ENCODE results near the gene TCF7L2.

The TCF7L2 gene

DNA sequence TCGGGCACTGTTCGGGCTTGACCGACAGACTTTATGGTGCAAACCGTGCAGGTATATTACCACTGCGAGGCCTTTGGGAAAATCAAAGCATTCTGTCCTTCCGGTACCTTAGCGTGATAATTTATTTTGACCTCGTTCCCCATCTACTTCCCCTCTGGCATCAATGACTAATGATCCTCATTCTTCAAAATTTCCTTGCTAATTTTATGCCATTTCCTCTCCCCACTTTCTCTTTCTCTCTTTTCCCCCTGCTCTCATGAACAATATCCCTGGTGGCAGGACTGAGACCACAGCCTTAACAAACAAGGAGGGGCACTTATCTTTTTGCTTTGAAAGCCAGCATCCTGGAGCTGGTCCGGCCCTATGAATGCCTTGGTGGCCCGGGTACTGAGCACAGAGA, 210.6 kb downstream of the TCF7L2 start:
- no peaks in the 10 kb centered on the region for H3K79me1 ChIP-seq (ENCODE audit: low read length)
- no peak overlapping the region for H3K18ac ChIP-seq (ENCODE audit: low read length)
- no peak overlapping the region for H3K4me3 ChIP-seq (ENCODE audit: low read depth, low read length)
- H4K91ac ChIP-seq (ENCODE audit: low read depth, low read length), result no peak overlapping the region
- no peak overlapping the region for H3K4me2 ChIP-seq (ENCODE audit: low read length)
- no peaks in the 10 kb centered on the region for H3K79me2 ChIP-seq (ENCODE audit: control insufficient read depth, insufficient read depth, low read length, poor library complexity)
- H3K14ac ChIP-seq (ENCODE audit: low read length), result no peak overlapping the region
- H3K4ac ChIP-seq (ENCODE audit: low read depth, low read length), result no peak overlapping the region
- no peak overlapping the region for H4K12ac ChIP-seq (ENCODE audit: low read depth, low read length)
- H2AFZ ChIP-seq (ENCODE audit: insufficient read depth, low read length, poor library complexity), result no peak overlapping the region
- H4K8ac ChIP-seq (ENCODE audit: low read depth, low read length), result no peak overlapping the region
- no CpG with 5 or more reads among the region's 10 CpGs for WGBS (ENCODE audit: extremely low coverage, insufficient coverage, insufficient read length)
- no peak overlapping the region for H3K23ac ChIP-seq (ENCODE audit: low read length)
- no peak overlapping the region for H2AK5ac ChIP-seq (ENCODE audit: low read length)
- no peaks in the 10 kb centered on the region for H3K9me3 ChIP-seq (ENCODE audit: insufficient read depth, low read depth, low read length)
- peaks cover 33 to 46% of the 10 kb centered on the region in 2 experiments for H3K36me3 ChIP-seq (ENCODE audit: control insufficient read depth in 1 of 2, insufficient read depth in 2 of 2, low read length in 2 of 2)
- H2BK5ac ChIP-seq (ENCODE audit: low read depth, low read length, poor library complexity), result no peak overlapping the region
- no peaks in the 10 kb centered on the region for H3K27me3 ChIP-seq (ENCODE audit: insufficient read depth, low read length)
- H3K4me1 ChIP-seq (ENCODE audit: control insufficient read depth in 1 of 2, insufficient read depth in 2 of 2, low read length in 2 of 2), result peaks cover 0 to 2% of the 10 kb centered on the region in 2 experiments
- H2BK12ac ChIP-seq (ENCODE audit: low read length), result no peak overlapping the region
- H2BK120ac ChIP-seq (ENCODE audit: insufficient read depth, low read length, poor library complexity), result no peak overlapping the region
- H3K27ac ChIP-seq (ENCODE audit: low read depth, low read length), result no peak overlapping the region
- no peak for DNase-seq
- H3K9ac ChIP-seq (ENCODE audit: low read length), result no peak overlapping the region

DNA sequence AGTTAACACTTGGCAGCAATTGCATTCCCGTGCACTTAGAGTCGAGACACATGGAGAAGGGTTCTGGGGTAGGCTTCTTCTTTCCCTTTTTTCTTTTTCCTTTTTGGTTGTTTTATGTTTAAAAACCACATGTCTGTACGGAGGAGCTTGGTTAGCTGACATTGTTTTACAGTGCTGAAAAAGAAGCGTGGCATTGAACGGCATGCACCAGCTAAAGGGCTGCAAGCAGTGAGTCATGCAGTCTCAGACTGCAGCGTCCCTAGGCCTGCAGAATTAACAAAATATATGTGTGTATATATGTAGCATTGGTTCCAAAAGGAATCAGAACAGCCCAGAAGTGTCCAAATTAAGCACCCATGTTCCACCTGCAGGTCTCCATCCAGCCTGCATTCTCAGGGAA, 211.0 kb downstream of the TCF7L2 start:
- no peaks in the 10 kb centered on the region for H3K9me3 ChIP-seq (ENCODE audit: insufficient read depth, low read depth, low read length)
- H3K36me3 ChIP-seq (ENCODE audit: control insufficient read depth in 1 of 2, insufficient read depth in 2 of 2, low read length in 2 of 2), result peaks cover 32 to 45% of the 10 kb centered on the region in 2 experiments
- H2BK120ac ChIP-seq (ENCODE audit: insufficient read depth, low read length, poor library complexity), result no peak overlapping the region
- H3K79me2 ChIP-seq (ENCODE audit: control insufficient read depth, insufficient read depth, low read length, poor library complexity), result no peaks in the 10 kb centered on the region
- H4K91ac ChIP-seq (ENCODE audit: low read depth, low read length), result no peak overlapping the region
- no peak overlapping the region for H4K8ac ChIP-seq (ENCODE audit: low read depth, low read length)
- H3K27me3 ChIP-seq (ENCODE audit: insufficient read depth, low read length), result no peaks in the 10 kb centered on the region
- no peak overlapping the region for H3K4me2 ChIP-seq (ENCODE audit: low read length)
- no peak overlapping the region for H3K4ac ChIP-seq (ENCODE audit: low read depth, low read length)
- H3K9ac ChIP-seq (ENCODE audit: low read length), result no peak overlapping the region
- no peak for DNase-seq
- no CpG with 5 or more reads among the region's 6 CpGs for WGBS (ENCODE audit: extremely low coverage, insufficient coverage, insufficient read length)
- H4K12ac ChIP-seq (ENCODE audit: low read depth, low read length), result no peak overlapping the region
- no peak overlapping the region for H3K27ac ChIP-seq (ENCODE audit: low read depth, low read length)
- no peak overlapping the region for H2AFZ ChIP-seq (ENCODE audit: insufficient read depth, low read length, poor library complexity)
- no peak overlapping the region for H3K18ac ChIP-seq (ENCODE audit: low read length)
- H2BK5ac ChIP-seq (ENCODE audit: low read depth, low read length, poor library complexity), result no peak overlapping the region
- H3K4me3 ChIP-seq (ENCODE audit: low read depth, low read length), result no peak overlapping the region
- H2AK5ac ChIP-seq (ENCODE audit: low read length), result no peak overlapping the region
- H3K4me1 ChIP-seq (ENCODE audit: control insufficient read depth in 1 of 2, insufficient read depth in 2 of 2, low read length in 2 of 2), result peaks cover 0 to 2% of the 10 kb centered on the region in 2 experiments
- no peak overlapping the region for H3K23ac ChIP-seq (ENCODE audit: low read length)
- H3K14ac ChIP-seq (ENCODE audit: low read length), result no peak overlapping the region
- H3K79me1 ChIP-seq (ENCODE audit: low read length), result no peaks in the 10 kb centered on the region
- no peak overlapping the region for H2BK12ac ChIP-seq (ENCODE audit: low read length)

DNA sequence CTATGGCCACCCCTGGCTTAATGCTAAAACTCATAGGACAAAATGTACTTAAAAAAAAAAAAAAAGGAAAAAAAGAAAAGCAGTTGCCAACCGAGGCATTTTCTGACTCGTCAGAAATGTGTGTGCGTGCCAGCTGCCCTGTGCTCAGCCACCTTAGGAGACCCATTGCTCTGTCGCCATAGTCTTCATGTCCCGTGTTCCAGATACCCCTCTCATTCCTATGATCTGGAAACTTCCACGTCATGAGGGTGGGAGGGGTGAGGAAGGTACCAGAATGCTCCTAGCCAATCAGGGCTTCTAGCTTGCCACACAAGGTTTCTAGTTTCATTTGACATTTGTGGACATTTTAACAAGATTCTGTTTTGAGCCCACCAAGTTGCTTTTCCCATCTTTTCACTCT, 212.9 kb downstream of the TCF7L2 start:
- H2AK5ac ChIP-seq (ENCODE audit: low read length), result no peak overlapping the region
- no peak overlapping the region for H2BK120ac ChIP-seq (ENCODE audit: insufficient read depth, low read length, poor library complexity)
- H3K18ac ChIP-seq (ENCODE audit: low read length), result no peak overlapping the region
- H4K91ac ChIP-seq (ENCODE audit: low read depth, low read length), result no peak overlapping the region
- no peak overlapping the region for H3K14ac ChIP-seq (ENCODE audit: low read length)
- no peak overlapping the region for H3K23ac ChIP-seq (ENCODE audit: low read length)
- H3K9ac ChIP-seq (ENCODE audit: low read length), result no peak overlapping the region
- H3K9me3 ChIP-seq (ENCODE audit: insufficient read depth, low read depth, low read length), result no peaks in the 10 kb centered on the region
- no peak overlapping the region for H3K4me3 ChIP-seq (ENCODE audit: low read depth, low read length)
- peaks cover 22 to 35% of the 10 kb centered on the region in 2 experiments for H3K36me3 ChIP-seq (ENCODE audit: control insufficient read depth in 1 of 2, insufficient read depth in 2 of 2, low read length in 2 of 2)
- H3K4me2 ChIP-seq (ENCODE audit: low read length), result no peak overlapping the region
- no peak overlapping the region for H4K8ac ChIP-seq (ENCODE audit: low read depth, low read length)
- no peaks in the 10 kb centered on the region for H3K27me3 ChIP-seq (ENCODE audit: insufficient read depth, low read length)
- H2BK12ac ChIP-seq (ENCODE audit: low read length), result no peak overlapping the region
- no peak overlapping the region for H2AFZ ChIP-seq (ENCODE audit: insufficient read depth, low read length, poor library complexity)
- peaks cover under 1% of the 10 kb centered on the region for H3K79me1 ChIP-seq (ENCODE audit: low read length)
- peaks cover 0 to 2% of the 10 kb centered on the region in 2 experiments for H3K4me1 ChIP-seq (ENCODE audit: control insufficient read depth in 1 of 2, insufficient read depth in 2 of 2, low read length in 2 of 2)
- no peak overlapping the region for H3K4ac ChIP-seq (ENCODE audit: low read depth, low read length)
- no CpG with 5 or more reads among the region's 6 CpGs for WGBS (ENCODE audit: extremely low coverage, insufficient coverage, insufficient read length)
- no peak overlapping the region for H2BK5ac ChIP-seq (ENCODE audit: low read depth, low read length, poor library complexity)
- no peak overlapping the region for H3K27ac ChIP-seq (ENCODE audit: low read depth, low read length)
- no peak for DNase-seq
- no peak overlapping the region for H4K12ac ChIP-seq (ENCODE audit: low read depth, low read length)
- H3K79me2 ChIP-seq (ENCODE audit: control insufficient read depth, insufficient read depth, low read length, poor library complexity), result no peaks in the 10 kb centered on the region

DNA sequence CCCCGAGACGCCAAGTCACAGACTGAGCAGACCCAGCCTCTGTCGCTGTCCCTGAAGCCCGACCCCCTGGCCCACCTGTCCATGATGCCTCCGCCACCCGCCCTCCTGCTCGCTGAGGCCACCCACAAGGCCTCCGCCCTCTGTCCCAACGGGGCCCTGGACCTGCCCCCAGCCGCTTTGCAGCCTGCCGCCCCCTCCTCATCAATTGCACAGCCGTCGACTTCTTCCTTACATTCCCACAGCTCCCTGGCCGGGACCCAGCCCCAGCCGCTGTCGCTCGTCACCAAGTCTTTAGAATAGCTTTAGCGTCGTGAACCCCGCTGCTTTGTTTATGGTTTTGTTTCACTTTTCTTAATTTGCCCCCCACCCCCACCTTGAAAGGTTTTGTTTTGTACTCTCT, 215.6 kb downstream of the TCF7L2 start:
- H2BK120ac ChIP-seq (ENCODE audit: insufficient read depth, low read length, poor library complexity), result no peak overlapping the region
- no peak overlapping the region for H4K8ac ChIP-seq (ENCODE audit: low read depth, low read length)
- H3K14ac ChIP-seq (ENCODE audit: low read length), result no peak overlapping the region
- H4K91ac ChIP-seq (ENCODE audit: low read depth, low read length), result no peak overlapping the region
- H3K27me3 ChIP-seq (ENCODE audit: insufficient read depth, low read length), result no peaks in the 10 kb centered on the region
- no peak overlapping the region for H2AK5ac ChIP-seq (ENCODE audit: low read length)
- H3K9ac ChIP-seq (ENCODE audit: low read length), result no peak overlapping the region
- peaks cover 18% of the 10 kb centered on the region for H3K79me1 ChIP-seq (ENCODE audit: low read length)
- no peak overlapping the region for H2BK5ac ChIP-seq (ENCODE audit: low read depth, low read length, poor library complexity)
- H3K18ac ChIP-seq (ENCODE audit: low read length), result no peak overlapping the region
- H3K36me3 ChIP-seq (ENCODE audit: control insufficient read depth in 1 of 2, insufficient read depth in 2 of 2, low read length in 2 of 2), result peaks cover 17 to 26% of the 10 kb centered on the region in 2 experiments
- no peak overlapping the region for H3K23ac ChIP-seq (ENCODE audit: low read length)
- H3K4me3 ChIP-seq (ENCODE audit: low read depth, low read length), result no peak overlapping the region
- H3K4me1 ChIP-seq (ENCODE audit: control insufficient read depth in 1 of 2, insufficient read depth in 2 of 2, low read length in 2 of 2), result peaks cover 11 to 21% of the 10 kb centered on the region in 2 experiments
- no CpG with 5 or more reads among the region's 20 CpGs for WGBS (ENCODE audit: extremely low coverage, insufficient coverage, insufficient read length)
- H3K79me2 ChIP-seq (ENCODE audit: control insufficient read depth, insufficient read depth, low read length, poor library complexity), result no peaks in the 10 kb centered on the region
- H3K4ac ChIP-seq (ENCODE audit: low read depth, low read length), result no peak overlapping the region
- H3K4me2 ChIP-seq (ENCODE audit: low read length), result no peak overlapping the region
- no peak overlapping the region for H3K27ac ChIP-seq (ENCODE audit: low read depth, low read length)
- no peaks in the 10 kb centered on the region for H3K9me3 ChIP-seq (ENCODE audit: insufficient read depth, low read depth, low read length)
- H2BK12ac ChIP-seq (ENCODE audit: low read length), result no peak overlapping the region
- no peak overlapping the region for H4K12ac ChIP-seq (ENCODE audit: low read depth, low read length)
- H2AFZ ChIP-seq (ENCODE audit: insufficient read depth, low read length, poor library complexity), result no peak overlapping the region
- no peak for DNase-seq
